Muscle of leg (tissue), 16 donors: ENCODE results near the gene CASP9. TPM values are rescaled to one million over a fixed set of nuclear protein-coding genes. Genes with fewer than 3 reads are reported as not detected.

Experiments
- DNase-seq: peaks from one replicate; pipeline ENCODE4 v3.0.0; 2013
- H3K27ac ChIP-seq: one replicate; pipeline ENCODE4 v1.5.1; 2013; ENCODE audit warnings: mild to moderate bottlenecking, low read length, control low read depth
- H3K27me3 ChIP-seq: one replicate; pipeline ENCODE4 v1.6.1; 2013; ENCODE audit warnings: low read length; ENCODE audit not compliant: control insufficient read depth, insufficient read depth
- H3K36me3 ChIP-seq: one replicate; pipeline ENCODE4 v1.6.1; 2013; ENCODE audit warnings: low read length; ENCODE audit not compliant: control insufficient read depth, insufficient read depth
- H3K4me1 ChIP-seq: one replicate; pipeline ENCODE4 v1.6.1; 2013; ENCODE audit warnings: low read length; ENCODE audit not compliant: control insufficient read depth, insufficient read depth
- H3K4me3 ChIP-seq: one replicate; pipeline ENCODE4 v1.5.1; 2013; ENCODE audit warnings: low read length, control low read depth
- H3K9me3 ChIP-seq: replicated peaks from 2 replicates; pipeline ENCODE4 v1.6.1; 2013; ENCODE audit warnings: low read depth, low read length; ENCODE audit not compliant: control insufficient read depth
- WGBS: methylation state at CpG from one replicate; pipeline ENCODE4 v1.1.5; 2013; ENCODE audit warnings: missing lambda C conversion rate; ENCODE audit not compliant: insufficient coverage; 5-methylcytosine and 5-hydroxymethylcytosine counted together
- long read RNA-seq, 11 donors: transcript quantifications; one replicate each; lab custom pipeline, GENCODE V29; 2026
- polyA plus RNA-seq, 8 donors: library from polyadenylated mRNA; unstranded; fragments of 120-200 nt; gene quantifications; one replicate each; pipeline versions ENCODE4 v1.2.1 to v1.2.3, GENCODE V29; 2013; ENCODE audit warnings: inconsistent platforms in 1 of 8, low replicate concordance in 1 of 8; ENCODE audit not compliant: insufficient read length in 8 of 8, insufficient read depth in 1 of 8
- total RNA-seq: library from RNA; stranded (reverse); fragments of 120-200 nt; gene quantifications from one replicate; pipeline ENCODE4 v1.2.4, GENCODE V29; 2013

The CASP9 gene
- 9.4 TPM for total RNA-seq
- polyA plus RNA-seq, result 10 to 100 TPM; 15.1 to 21.4 (median 18.5) TPM
- long read RNA-seq, donor 1, partial matches to known transcripts, result 0 of 3 reads
- long read RNA-seq, donor 1, other reads (novel, unspliced or antisense), result 0 of 3 reads
- long read RNA-seq, donor 2, result 0 reads
- long read RNA-seq, donor 3, transcript CASP9-201 (9 exons, 2,019 nt), result major isoform, 5 of 6 reads
- long read RNA-seq, donor 3, partial matches to known transcripts, result 0 of 6 reads
- long read RNA-seq, donor 3, other reads (novel, unspliced or antisense), result 0 of 6 reads
- long read RNA-seq, donor 4, partial matches to known transcripts, result 0 of 2 reads
- long read RNA-seq, donor 4, other reads (novel, unspliced or antisense), result 0 of 2 reads
- long read RNA-seq, donor 5, transcript CASP9-201 (9 exons, 2,019 nt), result major isoform, 6 of 7 reads
- long read RNA-seq, donor 5, partial matches to known transcripts, result 0 of 7 reads
- long read RNA-seq, donor 5, other reads (novel, unspliced or antisense), result 0 of 7 reads
- long read RNA-seq, donor 6, transcript CASP9-201 (9 exons, 2,019 nt), result major isoform, 5 of 9 reads
- long read RNA-seq, donor 6, partial matches to known transcripts, result 0 of 9 reads
- long read RNA-seq, donor 6, other reads (novel, unspliced or antisense), result 0 of 9 reads
- long read RNA-seq, donor 7, partial matches to known transcripts, result 5 of 10 reads
- long read RNA-seq, donor 7, other reads (novel, unspliced or antisense), result 0 of 10 reads
- long read RNA-seq, donor 8, partial matches to known transcripts, result 5 of 7 reads
- long read RNA-seq, donor 8, other reads (novel, unspliced or antisense), result 0 of 7 reads
- long read RNA-seq, donor 9, partial matches to known transcripts, result 0 of 3 reads
- long read RNA-seq, donor 9, other reads (novel, unspliced or antisense), result 0 of 3 reads
- long read RNA-seq, donor 10, partial matches to known transcripts, result 0 of 2 reads
- long read RNA-seq, donor 10, other reads (novel, unspliced or antisense), result 0 of 2 reads
- long read RNA-seq, donor 11, partial matches to known transcripts, result 0 of 4 reads
- long read RNA-seq, donor 11, other reads (novel, unspliced or antisense), result 0 of 4 reads

DNA sequence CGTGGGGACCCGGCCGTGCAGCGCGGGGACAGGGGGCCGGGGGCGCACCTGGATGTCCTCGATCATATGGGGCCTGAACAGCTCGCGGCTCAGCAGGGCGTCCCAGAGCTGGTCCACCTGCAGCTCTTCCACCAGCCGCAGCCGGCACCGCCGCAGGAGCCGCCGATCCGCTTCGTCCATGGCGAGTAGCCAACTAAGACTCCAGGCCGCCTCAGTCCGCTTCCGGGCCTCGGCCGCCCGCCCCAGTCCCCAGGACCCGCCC, at the start of gene CASP9:
CASP9 (minus strand) TSS at position 195 of the 262 bp plus-strand sequence; CDS start at position 180, 15 bp downstream.
- Histone ChIP-seq H3K36me3 (peaks cover under 1% of the 10 kb centered on the region), H3K27me3 (no peaks in the 10 kb centered on the region), H3K4me1 (peaks cover 21% of the 10 kb centered on the region), H3K9me3 (no peaks in the 10 kb centered on the region), H3K27ac (peak within 1 kb of the TSS; percentile 100), H3K4me3 (peak within 1 kb of the TSS; percentile 71)
- WGBS, result under 1% methylated on average over 27 of the region's 27 CpGs
- no peak for DNase-seq

DNA sequence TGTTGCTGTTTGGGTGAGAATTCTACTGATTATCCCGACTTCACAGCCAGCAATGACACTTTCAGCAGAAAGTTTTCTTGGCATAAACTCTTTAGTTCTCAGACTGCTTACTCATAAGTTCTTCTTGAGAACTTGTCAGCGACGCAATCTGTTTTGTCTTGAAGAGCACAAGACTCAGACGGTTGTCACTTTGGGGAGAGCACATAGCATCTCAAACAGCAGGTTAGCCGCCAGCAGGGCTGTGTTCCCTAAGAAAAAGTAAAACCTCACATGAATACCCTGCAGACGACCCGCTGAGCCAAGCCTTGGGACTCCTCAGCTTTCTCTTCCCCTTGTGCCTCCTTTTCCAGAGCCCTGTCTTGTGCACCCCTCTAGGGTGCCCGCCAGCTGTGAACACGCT, 49.5 kb upstream of the CASP9 start:
- Histone ChIP-seq H3K27ac (no peak overlapping the region), H3K4me3 (no peak overlapping the region), H3K9me3 (no peaks in the 10 kb centered on the region), H3K4me1 (peaks cover under 1% of the 10 kb centered on the region), H3K36me3 (peaks cover 20% of the 10 kb centered on the region), H3K27me3 (no peaks in the 10 kb centered on the region)
- 64% methylated on average over 6 of the region's 9 CpGs for WGBS
- no peak for DNase-seq

DNA sequence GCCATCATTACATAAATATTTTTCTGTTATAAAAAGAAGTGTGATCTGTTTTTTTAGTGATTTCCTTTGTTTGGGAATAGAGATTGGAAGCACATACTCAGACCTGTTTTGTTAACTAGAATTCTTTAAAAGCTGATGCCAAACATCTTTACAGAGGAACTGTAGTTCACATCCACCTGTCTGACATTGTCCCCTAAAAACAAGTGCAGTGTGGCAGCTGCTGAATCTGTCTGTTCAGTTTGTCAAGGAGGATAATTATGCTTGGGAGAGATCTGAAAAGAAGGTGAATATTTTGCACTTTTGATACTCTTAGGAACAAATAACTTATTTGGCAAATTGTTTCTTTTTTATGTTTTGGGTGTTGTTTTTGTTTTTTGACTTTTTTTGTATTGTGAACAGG, 47.3 kb upstream of the CASP9 start:
- Histone ChIP-seq H3K27me3 (no peaks in the 10 kb centered on the region), H3K9me3 (no peaks in the 10 kb centered on the region), H3K27ac (no peak overlapping the region), H3K4me1 (no peaks in the 10 kb centered on the region), H3K4me3 (no peak overlapping the region), H3K36me3 (peaks cover 41% of the 10 kb centered on the region)
- DNase-seq, result no peak

DNA sequence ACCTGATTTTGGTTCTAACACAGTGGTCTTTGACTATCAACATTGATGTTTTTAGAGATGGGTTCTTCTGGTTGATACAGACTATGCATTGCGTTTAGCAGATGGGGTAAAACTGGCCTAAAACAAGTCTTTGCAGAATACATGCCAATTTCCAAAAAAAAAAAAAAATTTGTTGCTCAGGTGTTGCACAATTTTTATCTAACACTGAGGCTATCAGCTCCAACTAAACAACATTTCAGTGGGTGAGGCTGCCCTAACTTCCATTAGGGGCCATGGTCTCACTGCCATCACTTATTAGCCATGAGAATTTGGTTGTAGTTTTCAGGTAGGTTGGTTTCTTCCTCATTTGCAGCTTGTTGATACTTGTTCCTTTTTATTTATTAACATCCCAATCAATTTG, 46.8 kb upstream of the CASP9 start:
- no CpG with 5 or more reads among the region's 1 CpG for WGBS
- H3K4me1 ChIP-seq, result no peaks in the 10 kb centered on the region
- no peak for DNase-seq
- no peaks in the 10 kb centered on the region for H3K9me3 ChIP-seq
- peaks cover 45% of the 10 kb centered on the region for H3K36me3 ChIP-seq
- no peak overlapping the region for H3K27ac ChIP-seq
- H3K27me3 ChIP-seq, result no peaks in the 10 kb centered on the region
- no peak overlapping the region for H3K4me3 ChIP-seq

DNA sequence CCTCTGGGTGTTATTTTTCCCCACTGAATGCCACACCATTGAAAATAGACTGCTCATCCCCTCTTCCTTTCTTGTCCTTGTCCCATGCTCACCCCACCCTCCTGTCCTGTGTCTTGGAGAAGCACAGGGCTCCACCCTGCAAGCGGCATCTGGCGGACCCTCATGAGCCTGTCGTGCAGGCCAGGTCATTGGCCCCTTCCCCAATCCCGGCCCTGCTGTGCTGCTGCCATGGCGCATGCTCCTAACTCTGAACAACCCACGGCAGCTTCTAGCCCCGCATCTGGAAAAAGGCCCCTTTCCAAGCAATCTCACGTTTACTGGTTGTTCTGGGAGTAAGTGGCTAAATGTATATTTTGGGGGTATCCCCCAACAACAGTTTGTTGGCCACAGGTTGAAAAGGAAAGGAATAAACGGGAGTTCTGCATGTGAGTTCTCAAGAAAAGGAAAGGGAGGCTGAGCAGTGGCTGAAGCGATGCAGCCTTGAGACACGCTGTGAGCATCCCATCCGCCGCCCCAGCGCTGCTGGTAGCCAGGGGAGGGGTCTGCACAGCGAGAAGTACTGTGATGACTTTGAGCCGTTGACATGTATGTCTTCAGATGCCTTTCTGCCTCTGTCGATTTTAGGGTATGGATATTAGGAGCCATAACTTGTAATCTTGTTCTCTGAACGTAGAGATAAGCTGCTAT, 44.5 kb upstream of the CASP9 start:
- H3K36me3 ChIP-seq, result peaks cover 57% of the 10 kb centered on the region
- H3K27me3 ChIP-seq, result no peaks in the 10 kb centered on the region
- no peaks in the 10 kb centered on the region for H3K9me3 ChIP-seq
- 98% methylated on average over 13 of the region's 18 CpGs for WGBS
- no peak for DNase-seq
- H3K4me1 ChIP-seq, result no peaks in the 10 kb centered on the region
- no peak overlapping the region for H3K27ac ChIP-seq
- H3K4me3 ChIP-seq, result no peak overlapping the region

DNA sequence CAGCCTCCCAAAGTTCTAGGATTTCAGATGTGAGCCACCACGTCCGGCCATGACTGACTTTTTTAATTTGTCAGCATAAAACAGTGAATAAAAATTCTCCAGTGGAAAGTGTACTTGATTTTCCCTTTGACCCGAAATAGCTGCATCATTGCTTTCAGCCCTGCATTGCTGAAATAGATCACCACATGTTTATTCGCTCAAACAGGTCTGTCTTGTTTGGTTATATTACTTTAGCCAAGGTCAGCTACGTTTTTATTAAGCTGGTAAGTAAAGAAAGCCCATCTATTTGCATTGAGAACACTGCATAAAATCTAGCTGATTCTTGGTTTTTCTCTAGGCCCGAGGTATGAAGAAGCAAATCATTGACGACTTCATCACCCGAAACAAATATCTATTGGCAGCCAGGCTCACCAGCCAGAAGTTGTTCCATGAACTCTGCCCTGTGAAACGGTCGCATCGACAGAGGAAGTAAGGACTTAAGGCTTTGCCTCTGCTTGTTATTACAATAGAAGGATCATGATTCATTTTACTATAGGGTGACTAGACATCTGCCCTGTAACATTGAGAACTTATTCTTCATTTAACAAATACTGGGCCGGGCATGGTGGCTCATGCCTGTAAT, 35.3 kb upstream of the CASP9 start:
- no peaks in the 10 kb centered on the region for H3K4me1 ChIP-seq
- peaks cover 36% of the 10 kb centered on the region for H3K36me3 ChIP-seq
- no peaks in the 10 kb centered on the region for H3K27me3 ChIP-seq
- no peak for DNase-seq
- H3K27ac ChIP-seq, result no peak overlapping the region
- H3K9me3 ChIP-seq, result no peaks in the 10 kb centered on the region
- WGBS, result 90% methylated on average over 4 of the region's 12 CpGs
- no peak overlapping the region for H3K4me3 ChIP-seq

DNA sequence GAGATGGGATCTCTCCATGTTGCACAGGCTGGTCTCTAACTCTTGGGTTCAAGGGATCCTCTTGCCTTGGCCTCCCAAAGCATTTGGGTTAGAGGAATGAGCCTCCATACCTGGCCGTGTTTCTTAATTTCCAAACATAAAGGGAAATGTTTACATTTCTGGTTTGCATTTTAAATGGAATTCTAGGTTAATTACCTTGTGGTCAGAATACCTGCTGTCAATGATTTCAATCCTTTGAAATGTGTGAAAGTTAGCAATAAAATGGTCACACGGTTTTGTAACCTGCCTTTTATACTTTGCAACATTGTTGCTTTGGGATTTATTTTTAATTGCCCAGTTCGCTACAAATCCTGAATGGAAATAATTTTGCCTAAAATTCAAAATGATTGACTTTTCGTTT, 34.5 kb upstream of the CASP9 start:
- Histone ChIP-seq H3K36me3 (peaks cover 29% of the 10 kb centered on the region), H3K27ac (no peak overlapping the region), H3K27me3 (no peaks in the 10 kb centered on the region), H3K4me1 (no peaks in the 10 kb centered on the region), H3K4me3 (no peak overlapping the region), H3K9me3 (no peaks in the 10 kb centered on the region)
- DNase-seq, result no peak
- no CpG with 5 or more reads among the region's 4 CpGs for whole genome bisulfite sequencing

DNA sequence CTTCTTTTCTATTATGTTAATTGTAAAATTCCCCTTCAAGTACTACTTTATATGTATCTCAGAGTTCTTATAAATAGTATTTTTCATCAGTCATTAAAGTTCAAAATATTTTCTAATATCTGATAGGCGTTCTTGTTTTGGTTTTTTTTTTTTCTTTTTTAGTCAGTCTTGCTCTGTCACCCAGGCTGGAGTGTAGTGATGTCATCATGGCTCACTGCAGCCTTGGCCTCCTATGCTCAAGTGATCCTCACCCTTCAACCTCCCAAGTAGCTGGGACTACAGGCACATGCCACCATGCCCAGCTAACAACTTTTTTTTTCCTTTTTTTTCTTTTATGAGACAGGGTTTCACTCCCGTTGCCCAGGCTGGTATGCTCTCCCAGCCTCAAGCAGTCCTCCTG, 33.6 kb upstream of the CASP9 start:
- H3K27me3 ChIP-seq, result no peaks in the 10 kb centered on the region
- H3K4me1 ChIP-seq, result no peaks in the 10 kb centered on the region
- H3K9me3 ChIP-seq, result no peaks in the 10 kb centered on the region
- no CpG with 5 or more reads among the region's 2 CpGs for whole genome bisulfite sequencing
- no peak overlapping the region for H3K27ac ChIP-seq
- no peak for DNase-seq
- peaks cover 26% of the 10 kb centered on the region for H3K36me3 ChIP-seq
- no peak overlapping the region for H3K4me3 ChIP-seq

DNA sequence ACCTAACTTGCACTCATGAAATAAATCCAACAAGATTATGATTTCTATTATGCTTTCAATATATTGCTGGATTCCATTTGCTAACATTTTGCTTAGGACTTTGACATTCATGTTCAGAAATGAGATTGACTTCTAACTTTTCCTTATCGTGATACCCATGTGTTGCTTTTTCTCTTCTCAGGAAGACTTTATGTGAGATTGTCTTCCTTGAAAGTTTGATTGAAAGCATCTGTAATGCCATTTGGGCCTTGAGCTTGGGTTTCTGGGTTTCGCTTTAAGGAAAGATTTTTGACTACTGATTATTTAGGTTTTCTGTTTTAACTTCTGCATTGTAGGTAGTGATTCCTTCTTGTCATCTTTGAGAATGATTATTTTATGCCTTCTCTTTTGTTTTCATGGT, 33.0 kb upstream of the CASP9 start:
- 100% methylated on average over 1 of the region's 2 CpGs for WGBS
- no peaks in the 10 kb centered on the region for H3K4me1 ChIP-seq
- H3K36me3 ChIP-seq, result peaks cover 22% of the 10 kb centered on the region
- H3K9me3 ChIP-seq, result no peaks in the 10 kb centered on the region
- no peak overlapping the region for H3K4me3 ChIP-seq
- H3K27me3 ChIP-seq, result no peaks in the 10 kb centered on the region
- no peak overlapping the region for H3K27ac ChIP-seq
- DNase-seq, result no peak
